Activated naive CD8-positive, alpha-beta T cell (primary cell): ENCODE data around the gene SKAP1.

Experiments
- H3K27ac Mint-ChIP-seq: one replicate; pipeline ENCODE4 v1.8.0; 2021; ENCODE audit warnings: mixed read lengths
- H3K27me3 Mint-ChIP-seq: one replicate; pipeline ENCODE4 v1.8.0; 2021; ENCODE audit warnings: mixed read lengths
- H3K36me3 Mint-ChIP-seq: one replicate; pipeline ENCODE4 v1.8.0; 2021; ENCODE audit warnings: mixed read lengths
- H3K4me1 Mint-ChIP-seq: one replicate; pipeline ENCODE4 v1.8.0; 2021; ENCODE audit warnings: low read depth, mixed read lengths
- H3K4me3 Mint-ChIP-seq: one replicate; pipeline ENCODE4 v1.8.0; 2021; ENCODE audit warnings: mild to moderate bottlenecking, mixed read lengths
- H3K9me3 Mint-ChIP-seq: one replicate; pipeline ENCODE4 v1.8.0; 2021; ENCODE audit warnings: low read depth, mixed read lengths

Gene SKAP1

DNA sequence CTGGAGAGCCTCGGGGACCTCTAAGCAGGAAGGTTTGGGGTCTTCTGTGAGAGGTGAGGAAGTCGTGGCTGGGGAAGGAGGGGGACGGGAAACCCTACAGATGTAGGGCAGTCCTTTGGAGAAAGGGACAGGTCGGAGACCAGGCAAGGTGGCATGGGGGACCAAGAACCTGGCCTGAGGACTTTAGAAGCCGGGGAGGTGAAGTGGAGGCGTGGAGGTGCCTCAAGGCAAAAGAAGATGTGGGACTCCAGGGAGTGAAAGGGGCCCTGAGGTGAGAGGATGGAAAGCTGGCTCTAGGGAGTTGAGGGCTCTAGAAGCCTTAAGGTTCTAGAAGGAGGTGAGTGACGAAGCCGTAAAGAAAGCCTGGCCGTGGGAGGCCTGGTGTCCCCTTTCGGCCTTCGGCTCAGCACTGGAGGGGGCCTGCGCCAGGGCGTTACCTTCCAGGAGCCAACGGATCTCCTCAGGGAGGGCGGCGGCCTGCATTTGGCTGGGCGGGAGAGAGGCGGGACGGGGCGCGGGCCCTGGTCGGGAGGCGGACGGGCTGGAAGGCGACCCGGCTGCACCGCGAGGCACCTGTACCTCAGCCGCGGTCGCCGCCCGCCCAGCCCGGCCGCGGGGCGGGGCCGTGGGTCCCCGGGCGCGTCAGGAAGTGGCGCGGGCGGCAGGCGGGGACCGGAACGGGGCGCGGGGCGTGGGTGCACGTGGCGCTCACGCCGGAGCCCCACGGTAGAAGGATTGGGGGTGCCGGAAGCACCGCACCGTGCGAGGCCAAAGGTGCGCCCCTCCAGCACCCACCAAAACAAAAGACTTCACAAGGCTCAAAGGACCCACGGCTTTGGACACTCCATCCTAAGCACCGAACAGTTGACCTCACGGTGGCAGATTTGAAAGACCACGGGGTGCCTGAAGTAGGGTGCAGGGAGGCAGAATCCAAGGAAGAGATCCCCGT, at the start of gene SKAP1:
TSS of gene SKAP1 (minus strand) at position 577 of the 949 bp plus-strand sequence.
- no peaks in the 10 kb centered on the region for H3K9me3 Mint-ChIP-seq
- H3K36me3 Mint-ChIP-seq: no peaks in the 10 kb centered on the region
- peak within 1 kb of the TSS; percentile 98 for H3K27ac Mint-ChIP-seq
- H3K27me3 Mint-ChIP-seq: no peaks in the 10 kb centered on the region
- peaks cover 81% of the 10 kb centered on the region for H3K4me1 Mint-ChIP-seq
- peak within 1 kb of the TSS; percentile 98 for H3K4me3 Mint-ChIP-seq

DNA sequence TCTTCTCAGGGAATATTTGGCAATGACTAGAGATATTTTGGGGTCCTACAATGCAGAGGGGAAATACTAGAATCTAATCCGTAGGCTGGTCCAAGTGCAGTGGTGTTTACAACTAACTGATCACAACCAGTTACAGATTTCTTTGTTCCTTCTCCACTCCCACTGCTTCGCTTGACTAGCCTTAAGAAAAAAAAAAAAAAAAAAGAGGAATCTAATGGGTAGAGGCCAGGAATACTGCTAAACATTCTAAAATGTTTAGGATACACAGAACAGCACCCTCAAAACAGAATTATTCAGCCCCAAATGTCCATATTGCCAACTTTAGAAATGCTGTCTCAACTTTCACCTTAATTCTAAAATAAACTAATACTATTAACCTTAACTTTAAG, 49.0 kb upstream of the SKAP1 start:
- no peaks in the 10 kb centered on the region for H3K36me3 Mint-ChIP-seq
- no peaks in the 10 kb centered on the region for H3K9me3 Mint-ChIP-seq
- H3K4me3 Mint-ChIP-seq: no peak overlapping the region
- H3K27ac Mint-ChIP-seq: no peak overlapping the region
- H3K27me3 Mint-ChIP-seq: no peaks in the 10 kb centered on the region
- peaks cover 4% of the 10 kb centered on the region for H3K4me1 Mint-ChIP-seq

GRCh38 chr17:48478224-48479013, 48.4 kb upstream of the SKAP1 start:
- Mint-ChIP-seq H3K4me3 (no peak overlapping the region), H3K36me3 (no peaks in the 10 kb centered on the region), H3K27me3 (no peaks in the 10 kb centered on the region), H3K4me1 (peaks cover 4% of the 10 kb centered on the region), H3K27ac (no peak overlapping the region), H3K9me3 (no peaks in the 10 kb centered on the region)

DNA sequence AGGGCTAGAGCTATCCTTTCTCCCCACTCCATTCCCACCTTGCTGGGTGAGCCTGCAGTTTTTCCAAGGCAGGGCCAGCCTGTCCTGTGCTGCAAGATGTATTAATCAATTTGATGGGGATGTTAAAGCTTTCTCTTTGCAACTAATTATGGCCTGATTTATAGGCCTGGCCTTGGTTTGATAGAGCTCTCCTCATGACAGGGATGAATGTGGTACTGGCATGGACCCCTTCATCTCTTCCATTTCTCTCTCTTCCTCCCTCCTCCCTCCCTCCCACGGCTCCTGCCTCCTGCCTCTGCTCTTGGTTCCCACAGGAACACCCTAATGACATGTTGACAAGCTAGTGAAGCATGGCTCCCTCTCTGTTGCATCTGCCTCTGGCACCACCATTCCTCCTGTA, 47.2 kb upstream of the SKAP1 start:
- Mint-ChIP-seq H3K4me1 (no peaks in the 10 kb centered on the region), H3K9me3 (no peaks in the 10 kb centered on the region), H3K4me3 (no peak overlapping the region), H3K36me3 (no peaks in the 10 kb centered on the region), H3K27ac (no peak overlapping the region), H3K27me3 (no peaks in the 10 kb centered on the region)

GRCh38 chr17:48472411-48473281, 42.6 kb upstream of the SKAP1 start:
- no peaks in the 10 kb centered on the region for H3K4me1 Mint-ChIP-seq
- no peaks in the 10 kb centered on the region for H3K36me3 Mint-ChIP-seq
- H3K27me3 Mint-ChIP-seq: peaks cover 2% of the 10 kb centered on the region
- H3K4me3 Mint-ChIP-seq: no peak overlapping the region
- no peak overlapping the region for H3K27ac Mint-ChIP-seq
- H3K9me3 Mint-ChIP-seq: no peaks in the 10 kb centered on the region

GRCh38 chr17:48471817-48472410, 41.9 kb upstream of the SKAP1 start:
- H3K36me3 Mint-ChIP-seq: no peaks in the 10 kb centered on the region
- H3K9me3 Mint-ChIP-seq: no peaks in the 10 kb centered on the region
- peaks cover 2% of the 10 kb centered on the region for H3K27me3 Mint-ChIP-seq
- no peaks in the 10 kb centered on the region for H3K4me1 Mint-ChIP-seq
- H3K4me3 Mint-ChIP-seq: no peak overlapping the region
- H3K27ac Mint-ChIP-seq: no peak overlapping the region

DNA sequence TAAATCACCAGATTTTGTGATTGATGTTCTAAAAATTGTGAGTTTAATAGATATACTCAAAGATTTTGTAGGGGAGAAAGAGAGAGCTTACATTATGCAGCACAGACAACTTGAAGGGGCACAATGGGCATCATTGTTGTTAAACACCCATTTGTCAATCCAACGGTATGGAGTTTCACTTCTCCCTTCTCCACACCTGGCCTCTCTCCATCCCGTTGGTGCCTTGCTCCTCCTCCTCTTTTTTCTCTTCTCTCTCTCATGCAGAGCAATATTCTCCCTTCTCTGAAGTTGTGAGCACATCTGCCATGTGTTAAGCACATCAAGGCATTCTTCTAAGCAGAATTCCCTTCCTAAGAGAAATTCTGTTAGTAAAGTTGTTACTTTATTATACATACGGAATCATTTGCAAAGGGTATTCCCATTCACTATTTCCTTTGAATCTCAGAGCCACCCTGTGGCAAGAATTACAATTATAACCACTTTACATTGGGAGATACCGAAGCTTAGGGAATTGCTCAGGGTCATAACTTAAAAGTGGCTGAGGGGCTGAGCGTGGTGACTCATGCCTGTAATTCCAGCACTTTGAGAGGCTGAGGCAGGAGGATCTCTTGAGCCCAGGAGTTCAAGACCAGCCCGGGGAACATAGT, 40.5 kb upstream of the SKAP1 start:
- Mint-ChIP-seq H3K36me3 (no peaks in the 10 kb centered on the region), H3K27me3 (peaks cover 2% of the 10 kb centered on the region), H3K9me3 (no peaks in the 10 kb centered on the region), H3K27ac (no peak overlapping the region), H3K4me1 (no peaks in the 10 kb centered on the region), H3K4me3 (no peak overlapping the region)

- Mint-ChIP-seq H3K4me3 (no peak overlapping the region), H3K27ac (no peak overlapping the region), H3K36me3 (no peaks in the 10 kb centered on the region), H3K4me1 (no peaks in the 10 kb centered on the region), H3K27me3 (peaks cover 2% of the 10 kb centered on the region), H3K9me3 (no peaks in the 10 kb centered on the region)
Observed at GRCh38 chr17:48469227-48469626, 39.2 kb upstream of the SKAP1 start.

- H3K27me3 Mint-ChIP-seq: peaks cover 2% of the 10 kb centered on the region
- H3K36me3 Mint-ChIP-seq: no peaks in the 10 kb centered on the region
- no peaks in the 10 kb centered on the region for H3K4me1 Mint-ChIP-seq
- no peaks in the 10 kb centered on the region for H3K9me3 Mint-ChIP-seq
- no peak overlapping the region for H3K4me3 Mint-ChIP-seq
- no peak overlapping the region for H3K27ac Mint-ChIP-seq
Observed at GRCh38 chr17:48468299-48468698, 38.3 kb upstream of the SKAP1 start.

- H3K4me1 Mint-ChIP-seq: no peaks in the 10 kb centered on the region
- no peak overlapping the region for H3K4me3 Mint-ChIP-seq
- peaks cover 2% of the 10 kb centered on the region for H3K36me3 Mint-ChIP-seq
- no peaks in the 10 kb centered on the region for H3K27me3 Mint-ChIP-seq
- H3K27ac Mint-ChIP-seq: no peak overlapping the region
- no peaks in the 10 kb centered on the region for H3K9me3 Mint-ChIP-seq
Observed at GRCh38 chr17:48465884-48466283, 35.9 kb upstream of the SKAP1 start.

- Mint-ChIP-seq H3K36me3 (peaks cover 2% of the 10 kb centered on the region), H3K4me1 (no peaks in the 10 kb centered on the region), H3K9me3 (no peaks in the 10 kb centered on the region), H3K27me3 (no peaks in the 10 kb centered on the region), H3K27ac (no peak overlapping the region), H3K4me3 (no peak overlapping the region)
Observed at GRCh38 chr17:48463526-48463925, 33.5 kb upstream of the SKAP1 start.

- Mint-ChIP-seq H3K4me1 (no peaks in the 10 kb centered on the region), H3K9me3 (no peaks in the 10 kb centered on the region), H3K36me3 (peaks cover 2% of the 10 kb centered on the region), H3K4me3 (no peak overlapping the region), H3K27ac (no peak overlapping the region), H3K27me3 (no peaks in the 10 kb centered on the region)
Observed at GRCh38 chr17:48462946-48463345, 32.9 kb upstream of the SKAP1 start.

DNA sequence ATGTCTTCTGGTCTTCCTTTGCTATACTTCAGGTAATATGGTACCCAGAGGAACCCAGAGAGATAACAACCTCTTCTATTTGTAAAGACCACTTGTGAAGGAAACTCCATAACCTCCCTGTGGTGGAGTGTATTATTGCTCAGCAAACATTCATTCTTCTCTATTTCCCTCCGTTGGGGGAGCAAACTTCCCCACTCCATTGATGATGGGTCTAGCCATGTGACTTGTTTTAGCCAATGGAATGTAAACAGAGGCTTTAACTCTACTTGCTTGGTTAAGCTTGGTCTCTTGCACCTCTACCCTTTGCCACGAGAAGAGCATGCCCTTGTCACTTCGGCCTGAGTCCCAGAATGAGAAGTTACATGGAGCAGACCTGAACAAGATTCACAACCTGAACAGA, 30.0 kb upstream of the SKAP1 start:
- Mint-ChIP-seq H3K27me3 (no peaks in the 10 kb centered on the region), H3K4me1 (peaks cover 28% of the 10 kb centered on the region), H3K27ac (no peak overlapping the region), H3K36me3 (peaks cover 2% of the 10 kb centered on the region), H3K4me3 (no peak overlapping the region), H3K9me3 (no peaks in the 10 kb centered on the region)
